ENCODE measurements around the gene OR7G1.
"Not testable (repeated sequence)": the region's sequence is repeated elsewhere in the genome, so short reads cannot be mapped to it uniquely, and the experiment has no call there.

Gene OR7G1

GRCh38 chr19:9078651-9079050, 36.9 kb downstream of the OR7G1 start:
- no peak for TF ChIP-seq CTCF (IDR thresholded peaks at IDR 0.05)

GRCh38 chr19:9076901-9077300, 38.7 kb downstream of the OR7G1 start:
- Histone ChIP-seq H3K4me1 (ENCODE audit: control insufficient read depth in 1 of 2, insufficient read depth in 1 of 2, low read depth in 1 of 2, low read length in 1 of 2) (no peaks in the 10 kb centered on the region), H3K27ac (no peak overlapping the region), H3K27me3 (no peaks in the 10 kb centered on the region), H3K9me3 (no peaks in the 10 kb centered on the region), H3K4me3 (ENCODE audit: low read depth in 1 of 2, low read length in 1 of 2) (no peak overlapping the region), H3K36me3 (no peaks in the 10 kb centered on the region)
- no peak for TF ChIP-seq CTCF (IDR thresholded peaks at IDR 0.05)

More at GRCh38 chr19:9078651-9079050, 36.9 kb downstream of the OR7G1 start:
- Histone ChIP-seq H3K4me3 (ENCODE audit: low read depth in 1 of 2, low read length in 1 of 2) (no peak overlapping the region), H3K27me3 (no peaks in the 10 kb centered on the region), H3K4me1 (ENCODE audit: control insufficient read depth in 1 of 2, insufficient read depth in 1 of 2, low read depth in 1 of 2, low read length in 1 of 2) (no peaks in the 10 kb centered on the region), H3K9me3 (no peaks in the 10 kb centered on the region), H3K36me3 (no peaks in the 10 kb centered on the region), H3K27ac (no peak overlapping the region)

- no peak for TF ChIP-seq CTCF (IDR thresholded peaks at IDR 0.05)
- no peak overlapping the region for H3K4me3 ChIP-seq (ENCODE audit: low read depth in 1 of 2, low read length in 1 of 2)
- H3K4me1 ChIP-seq (ENCODE audit: control insufficient read depth in 1 of 2, insufficient read depth in 1 of 2, low read depth in 1 of 2, low read length in 1 of 2) = no peaks in the 10 kb centered on the region
- H3K27me3 ChIP-seq = no peaks in the 10 kb centered on the region
- no peaks in the 10 kb centered on the region for H3K9me3 ChIP-seq
- H3K27ac ChIP-seq = no peak overlapping the region
- no peaks in the 10 kb centered on the region for H3K36me3 ChIP-seq
Observed at GRCh38 chr19:9075064-9075949, 40.3 kb downstream of the OR7G1 start.

- H3K27ac ChIP-seq = no peak overlapping the region
- no peaks in the 10 kb centered on the region for H3K9me3 ChIP-seq
- no peaks in the 10 kb centered on the region for H3K4me1 ChIP-seq (ENCODE audit: control insufficient read depth in 1 of 2, insufficient read depth in 1 of 2, low read depth in 1 of 2, low read length in 1 of 2)
- H3K36me3 ChIP-seq = no peaks in the 10 kb centered on the region
- no peak for TF ChIP-seq CTCF (IDR thresholded peaks at IDR 0.05)
- no peak overlapping the region for H3K4me3 ChIP-seq (ENCODE audit: low read depth in 1 of 2, low read length in 1 of 2)
- no peaks in the 10 kb centered on the region for H3K27me3 ChIP-seq
Observed at GRCh38 chr19:9073806-9074205, 41.8 kb downstream of the OR7G1 start.

GRCh38 chr19:9071720-9072119, 43.8 kb downstream of the OR7G1 start:
- H3K9me3 ChIP-seq; H3K4me3 ChIP-seq (ENCODE audit: low read depth in 1 of 2, low read length in 1 of 2); H3K36me3 ChIP-seq; H3K27ac ChIP-seq; H3K27me3 ChIP-seq; H3K4me1 ChIP-seq (ENCODE audit: control insufficient read depth in 1 of 2, insufficient read depth in 1 of 2, low read depth in 1 of 2, low read length in 1 of 2): not testable (repeated sequence)

- Histone ChIP-seq H3K27me3 (no peaks in the 10 kb centered on the region), H3K9me3 (no peaks in the 10 kb centered on the region), H3K4me3 (ENCODE audit: low read depth in 1 of 2, low read length in 1 of 2) (no peak overlapping the region), H3K36me3 (no peaks in the 10 kb centered on the region), H3K27ac (no peak overlapping the region), H3K4me1 (ENCODE audit: control insufficient read depth in 1 of 2, insufficient read depth in 1 of 2, low read depth in 1 of 2, low read length in 1 of 2) (no peaks in the 10 kb centered on the region)
- TF ChIP-seq CTCF (IDR thresholded peaks at IDR 0.05) = no peak
Observed at GRCh38 chr19:9070066-9070465, 45.5 kb downstream of the OR7G1 start.

Data from neutrophil (primary cell).